GOT3 (cell line): ENCODE measurements around the gene CNTD1.
"Not testable (repeated sequence)": the region's sequence is repeated elsewhere in the genome, so short reads cannot be mapped to it uniquely, and the experiment has no call there.

ENCODE experiments used
- DNase-seq: peaks from one replicate; lab custom pipeline; 2025; ENCODE audit warnings: mixed read lengths; lab: John Stamatoyannopoulos, UW

The CNTD1 gene

GRCh38 chr17:42845556-42845917 is 46.9 kb downstream of the CNTD1 start:
- DNase-seq, result no peak

GRCh38 chr17:42845918-42846593 is 47.4 kb downstream of the CNTD1 start:
- peak; percentile 16 for DNase-seq

DNA sequence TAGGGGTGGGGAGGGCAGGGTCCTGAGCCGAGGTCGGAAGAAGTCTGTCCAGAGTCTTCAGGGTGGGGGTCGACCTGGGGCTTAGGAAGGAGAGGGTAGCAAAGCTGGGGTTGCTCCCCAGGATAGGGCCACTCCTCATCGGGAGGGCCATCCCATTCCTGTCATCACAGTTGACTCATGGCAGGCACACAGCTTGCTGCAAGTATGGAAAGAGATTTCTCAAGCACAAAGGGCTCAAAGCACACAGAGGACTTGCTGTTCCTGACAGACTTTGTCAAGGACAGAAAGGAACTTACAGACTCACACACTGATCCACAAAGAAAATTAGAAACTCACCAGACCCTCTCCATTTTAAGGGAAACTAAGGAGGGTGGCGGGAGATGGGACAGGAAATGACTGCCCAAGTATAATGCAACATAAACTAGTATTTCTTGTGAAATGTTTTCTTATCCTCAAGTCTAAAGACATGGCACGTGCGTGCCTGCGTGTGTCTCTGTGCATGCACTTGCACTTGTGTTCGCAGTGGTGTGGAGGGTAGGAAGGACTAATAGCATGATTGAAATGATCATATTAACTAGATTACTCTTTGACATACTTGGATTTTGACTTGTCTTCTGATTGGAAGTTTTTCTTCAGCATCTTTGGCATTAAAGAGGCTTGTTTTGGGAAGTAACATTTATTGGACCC is 48.1 kb downstream of the CNTD1 start:
- DNase-seq, result no peak

- no peak for DNase-seq
These were observed 49.4 kb downstream of the CNTD1 start for GRCh38 chr17:42848093-42848492.

DNA sequence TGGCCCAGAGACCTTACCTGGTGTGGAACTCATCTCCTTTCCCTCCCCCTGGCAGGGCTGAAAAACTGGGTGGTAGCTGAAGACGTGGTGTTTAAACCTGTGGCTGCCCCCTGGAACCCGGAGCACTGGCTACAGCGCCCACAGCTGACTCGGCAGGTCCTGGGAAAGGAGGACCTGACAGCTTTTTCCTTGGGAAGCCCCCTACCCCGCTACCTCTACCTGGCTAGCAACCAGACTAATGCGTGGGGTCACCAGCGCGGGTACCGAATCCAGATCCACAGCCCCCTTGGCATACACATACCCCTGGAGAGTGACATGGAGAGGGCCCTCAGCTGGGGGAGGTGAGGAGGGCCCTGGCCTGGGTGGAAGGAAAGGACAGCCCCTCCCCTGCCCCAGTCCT is 50.4 kb downstream of the CNTD1 start:
- DNase-seq, result no peak

DNA sequence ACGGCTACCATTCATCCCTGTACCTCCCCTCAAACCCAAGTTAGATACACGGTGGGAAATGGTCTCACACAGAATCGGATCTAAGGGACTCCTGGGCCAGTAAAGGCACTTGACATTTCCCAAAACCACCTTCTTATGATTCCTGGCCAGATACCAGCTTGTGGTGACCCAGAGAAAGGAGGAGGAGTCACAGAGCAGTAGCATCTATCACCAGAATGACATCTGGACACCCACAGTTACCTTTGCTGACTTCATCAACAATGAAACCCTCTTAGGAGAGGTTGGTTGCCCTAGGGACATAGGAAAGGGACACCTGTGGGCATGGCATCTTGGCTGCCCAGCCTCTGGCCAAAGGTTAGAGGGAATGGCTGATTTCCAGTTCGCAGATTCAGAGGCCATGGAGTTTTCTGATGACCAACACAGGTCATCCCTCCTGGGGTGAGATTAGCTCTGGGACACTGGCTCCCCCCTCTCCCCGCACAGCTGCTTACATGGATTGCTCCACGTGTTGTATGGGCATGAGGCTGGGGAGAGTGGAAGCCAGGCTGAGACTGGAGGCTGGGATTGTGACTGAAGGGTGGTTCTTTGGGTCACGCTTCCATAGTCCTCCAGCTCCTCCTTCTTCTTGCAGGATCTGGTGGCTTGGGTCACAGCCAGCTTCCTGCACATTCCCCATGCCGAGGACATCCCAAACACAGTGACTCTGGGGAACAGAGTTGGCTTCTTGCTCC is 51.0 kb downstream of the CNTD1 start:
- no peak for DNase-seq

GRCh38 chr17:42850954-42851353 is 52.3 kb downstream of the CNTD1 start, which contains the start of gene AOC3:
Gene AOC3 (plus strand): TSS chr17:42851199. CDS start chr17:42851344, 145 bp downstream.
- no peak for DNase-seq

- not testable (repeated sequence) for DNase-seq
These were observed 52.9 kb downstream of the CNTD1 start for GRCh38 chr17:42851371-42852240.

DNA sequence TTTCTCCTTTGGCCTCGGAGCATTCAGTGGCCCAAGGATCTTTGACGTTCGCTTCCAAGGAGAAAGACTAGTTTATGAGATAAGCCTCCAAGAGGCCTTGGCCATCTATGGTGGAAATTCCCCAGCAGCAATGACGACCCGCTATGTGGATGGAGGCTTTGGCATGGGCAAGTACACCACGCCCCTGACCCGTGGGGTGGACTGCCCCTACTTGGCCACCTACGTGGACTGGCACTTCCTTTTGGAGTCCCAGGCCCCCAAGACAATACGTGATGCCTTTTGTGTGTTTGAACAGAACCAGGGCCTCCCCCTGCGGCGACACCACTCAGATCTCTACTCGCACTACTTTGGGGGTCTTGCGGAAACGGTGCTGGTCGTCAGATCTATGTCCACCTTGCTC is 53.7 kb downstream of the CNTD1 start:
- no peak for DNase-seq

- DNase-seq, result no peak
These were observed 54.3 kb downstream of the CNTD1 start for GRCh38 chr17:42853004-42853403.

DNA sequence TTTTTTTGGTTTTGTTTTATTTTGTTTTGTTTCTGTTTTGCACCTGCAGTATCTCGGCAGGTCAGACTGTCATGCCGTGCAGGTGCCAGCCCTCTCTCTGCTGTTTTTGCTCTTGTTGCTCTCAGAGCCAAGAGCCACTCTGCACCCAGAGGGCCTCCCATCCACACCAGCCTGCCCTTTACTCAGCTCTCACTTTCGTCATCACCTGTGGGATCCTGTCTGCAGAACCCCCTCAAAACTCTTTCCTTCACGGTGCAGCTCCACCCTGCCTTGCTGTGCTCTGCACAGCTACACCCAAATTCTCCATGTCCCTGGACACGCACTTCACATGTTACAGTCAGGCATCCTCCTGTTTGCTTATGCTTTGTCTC is 54.9 kb downstream of the CNTD1 start:
- no peak for DNase-seq

- no peak for DNase-seq
These were observed 55.5 kb downstream of the CNTD1 start for GRCh38 chr17:42853968-42854790.

DNA sequence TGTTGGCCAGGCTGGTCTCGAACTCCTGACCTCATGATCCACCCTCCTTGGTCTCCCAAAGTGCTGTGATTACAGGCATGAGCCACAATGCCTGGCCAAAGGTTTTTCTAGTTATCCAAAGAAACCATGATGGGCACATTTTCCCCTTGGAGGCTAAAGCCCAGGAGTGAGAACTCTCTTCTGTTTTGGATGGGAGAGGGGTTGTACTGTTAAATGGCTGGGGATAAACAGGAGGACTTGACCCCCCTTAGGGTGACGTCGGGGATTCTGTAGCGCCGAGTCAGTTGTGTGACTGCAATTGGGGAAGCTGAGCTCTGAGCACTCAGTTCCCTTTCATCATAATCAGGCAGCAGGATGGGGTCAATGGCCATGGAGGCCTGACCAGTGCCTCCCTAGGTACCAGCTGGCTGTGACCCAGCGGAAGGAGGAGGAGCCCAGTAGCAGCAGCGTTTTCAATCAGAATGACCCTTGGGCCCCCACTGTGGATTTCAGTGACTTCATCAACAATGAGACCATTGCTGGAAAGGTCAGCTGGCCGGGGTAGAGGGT is 56.5 kb downstream of the CNTD1 start:
- no peak for DNase-seq

- DNase-seq, result not testable (repeated sequence)
These were observed 57.4 kb downstream of the CNTD1 start for GRCh38 chr17:42856093-42856492.

DNA sequence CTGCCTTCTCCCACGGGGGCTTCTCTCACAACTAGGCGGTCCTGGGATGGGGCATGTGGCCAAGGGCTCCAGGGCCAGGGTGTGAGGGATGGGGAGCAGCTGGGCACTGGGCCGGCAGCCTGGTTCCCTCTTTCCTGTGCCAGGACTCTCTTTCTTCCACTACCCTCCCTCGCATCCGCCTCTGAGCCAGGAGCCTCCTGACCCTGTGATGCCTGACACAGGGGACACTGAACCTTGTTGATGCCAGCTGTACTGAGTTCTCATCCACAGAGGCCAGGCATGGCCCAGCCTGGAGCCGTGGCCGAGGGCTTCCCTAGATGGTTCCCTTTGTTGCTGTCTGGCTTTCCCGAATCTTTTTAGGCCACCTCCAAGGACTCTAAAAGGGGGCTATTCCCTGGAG is 57.9 kb downstream of the CNTD1 start:
- not testable (repeated sequence) for DNase-seq

GRCh38 chr17:42857389-42857788 is 58.7 kb downstream of the CNTD1 start:
- DNase-seq, result no peak
